ENCODE data around the gene VDAC1. TPM values are rescaled to one million over a fixed set of nuclear protein-coding genes. Genes with fewer than 3 reads are reported as not detected.
A peak's percentile ranks its signal among the peaks of the same experiment; 100 is the strongest.

The VDAC1 gene
- total RNA-seq, 2 donors from 2014 or later, result 202 to 226 TPM

- H3K27me3 Mint-ChIP-seq (ENCODE audit: insufficient read depth), result no peaks in the 10 kb centered on the region
- Histone ChIP-seq H3K36me3 (ENCODE audit: control insufficient read depth, insufficient read depth, low read length) (peaks cover 20% of the 10 kb centered on the region), H3K4me3 (ENCODE audit: low read length) (peak overlapping the region; percentile 99), H3K4me1 (ENCODE audit: control insufficient read depth, insufficient read depth, low read length) (peaks cover 4% of the 10 kb centered on the region), H3K9me3 (ENCODE audit: control insufficient read depth, low read length) (no peaks in the 10 kb centered on the region), H3K9ac (ENCODE audit: extremely low read depth, low read length, poor library complexity, severe bottlenecking) (peak overlapping the region; percentile 80), H3K27ac (ENCODE audit: low read depth, low read length) (no peak overlapping the region), H3K27me3 (ENCODE audit: control insufficient read depth, insufficient read depth, low read length, poor library complexity, severe bottlenecking) (no peaks in the 10 kb centered on the region)
- H3K27ac Mint-ChIP-seq, result peak overlapping the region; percentile 89
- peak overlapping the region; percentile 85 for H3K4me3 Mint-ChIP-seq
- no peak for TF ChIP-seq CTCF (conservative IDR thresholded peaks at IDR 0.05)
- peaks cover 23% of the 10 kb centered on the region for H3K4me1 Mint-ChIP-seq
- H3K9me3 Mint-ChIP-seq, result no peaks in the 10 kb centered on the region
- peaks cover 14% of the 10 kb centered on the region for H3K36me3 Mint-ChIP-seq (ENCODE audit: low read depth)
- 21 to 30% methylated on average over 3 to 11 of the region's 11 CpGs for WGBS, 2 experiments (ENCODE audit: insufficient coverage in 1 of 2, insufficient read length in 1 of 2)
- no peak for DNase-seq
Measured at GRCh38 chr5:134003064-134003816, 1.5 kb downstream of the VDAC1 start.

- H3K9ac ChIP-seq (ENCODE audit: extremely low read depth, low read length, poor library complexity, severe bottlenecking), result no peak overlapping the region
- peaks cover 14% of the 10 kb centered on the region for H3K36me3 Mint-ChIP-seq (ENCODE audit: low read depth)
- H3K4me1 ChIP-seq (ENCODE audit: control insufficient read depth, insufficient read depth, low read length), result peaks cover 4% of the 10 kb centered on the region
- peaks cover 20% of the 10 kb centered on the region for H3K36me3 ChIP-seq (ENCODE audit: control insufficient read depth, insufficient read depth, low read length)
- no peaks in the 10 kb centered on the region for H3K27me3 ChIP-seq (ENCODE audit: control insufficient read depth, insufficient read depth, low read length, poor library complexity, severe bottlenecking)
- peaks cover 23% of the 10 kb centered on the region for H3K4me1 Mint-ChIP-seq
- WGBS, 2 experiments (ENCODE audit: insufficient coverage in 1 of 2, insufficient read length in 1 of 2), result 95 to 96% methylated on average over 10 to 13 of the region's 13 CpGs
- no peak for DNase-seq
- no peaks in the 10 kb centered on the region for H3K9me3 ChIP-seq (ENCODE audit: control insufficient read depth, low read length)
- peak overlapping the region; percentile 85 for H3K4me3 Mint-ChIP-seq
- no peaks in the 10 kb centered on the region for H3K27me3 Mint-ChIP-seq (ENCODE audit: insufficient read depth)
- H3K4me3 ChIP-seq (ENCODE audit: low read length), result peak overlapping the region; percentile 99
- H3K9me3 Mint-ChIP-seq, result no peaks in the 10 kb centered on the region
- H3K27ac Mint-ChIP-seq, result peak overlapping the region; percentile 63
- no peak overlapping the region for H3K27ac ChIP-seq (ENCODE audit: low read depth, low read length)
- no peak for TF ChIP-seq CTCF (conservative IDR thresholded peaks at IDR 0.05)
Measured at GRCh38 chr5:134001938-134002731, 2.6 kb downstream of the VDAC1 start.

- H3K9me3 ChIP-seq (ENCODE audit: control insufficient read depth, low read length), result no peaks in the 10 kb centered on the region
- 96 to 97% methylated on average over 7 to 9 of the region's 10 CpGs for WGBS, 2 experiments (ENCODE audit: insufficient coverage in 1 of 2, insufficient read length in 1 of 2)
- TF ChIP-seq CTCF (conservative IDR thresholded peaks at IDR 0.05), result no peak
- no peak overlapping the region for H3K4me3 ChIP-seq (ENCODE audit: low read length)
- no peak overlapping the region for H3K4me3 Mint-ChIP-seq
- no peaks in the 10 kb centered on the region for H3K9me3 Mint-ChIP-seq
- peaks cover 14% of the 10 kb centered on the region for H3K36me3 Mint-ChIP-seq (ENCODE audit: low read depth)
- no peak overlapping the region for H3K27ac ChIP-seq (ENCODE audit: low read depth, low read length)
- no peak overlapping the region for H3K9ac ChIP-seq (ENCODE audit: extremely low read depth, low read length, poor library complexity, severe bottlenecking)
- peaks cover 8% of the 10 kb centered on the region for H3K4me1 ChIP-seq (ENCODE audit: control insufficient read depth, insufficient read depth, low read length)
- no peak overlapping the region for H3K27ac Mint-ChIP-seq
- H3K36me3 ChIP-seq (ENCODE audit: control insufficient read depth, insufficient read depth, low read length), result peaks cover 20% of the 10 kb centered on the region
- H3K27me3 ChIP-seq (ENCODE audit: control insufficient read depth, insufficient read depth, low read length, poor library complexity, severe bottlenecking), result no peaks in the 10 kb centered on the region
- H3K27me3 Mint-ChIP-seq (ENCODE audit: insufficient read depth), result no peaks in the 10 kb centered on the region
- H3K4me1 Mint-ChIP-seq, result peaks cover 31% of the 10 kb centered on the region
- no peak for DNase-seq
Measured at GRCh38 chr5:134000696-134001453, 3.9 kb downstream of the VDAC1 start.
